ENCODE results near the gene PNPLA7. TPM values are rescaled to one million over a fixed set of nuclear protein-coding genes. Genes with fewer than 3 reads are reported as not detected.

PNPLA7 gene
- total and polyA plus RNA-seq, 2 of the 13 experiments (the other 11 are each of a cell fraction or from before 2014, with no cell fraction given) = 0.42 to 1.5 TPM

GRCh38 chr9:137459152-137459600 is 91.0 kb downstream of the PNPLA7 start, which contains the start of gene NSMF (continued):
- TF ChIP-seq ZNF574 (CRISPR knock-in tag; IDR thresholded peaks at IDR 0.05) (0 out of 2 replicates have a peak, but pooled peaks have one; percentile 9), HOXA5 (CRISPR knock-in tag; IDR thresholded peaks at IDR 0.05) (no peak), SP5 (CRISPR knock-in tag; IDR thresholded peaks at IDR 0.05; ENCODE audit: borderline replicate concordance, low read depth) (peak; percentile 34; the same call in 1 of the 2 replicates), ZNF430 (CRISPR knock-in tag; IDR thresholded peaks at IDR 0.05) (peak; percentile 63; the same call in 1 of the 2 replicates), ATF5 (CRISPR knock-in tag; IDR thresholded peaks at IDR 0.05; ENCODE audit: low read depth) (no peak)

GRCh38 chr9:137458194-137459151 is 91.7 kb downstream of the PNPLA7 start:
- POLR2A ChIA-PET = interaction anchor here (0.6 to 1.9 kb wide), 9 partner anchors 9 to 1096 kb away, joined by 3 to 12 read pairs (median 3); partner anchors contain the start of genes ENTPD8, EXD3, NOXA1 and TUBB4B
- ATAC-seq (no peak), DNase-seq (ENCODE audit: low spot score) (no peak), FAIRE-seq (no peak)
- in situ Hi-C loops (cut with HindIII; ENCODE audit: extremely low pct_ligation_motif_present, low pct_unique_long_range_greater_than_20kb) = no loop called here
- intact Hi-C loops (cut with micrococcal nuclease; ENCODE audit: unreplicated experiment) = no loop called here
- Histone ChIP-seq H3K27me3 (ENCODE audit: control insufficient read depth in 1 of 2, insufficient read depth in 2 of 2, low read length in 2 of 2) (no peaks in the 10 kb centered on the region), H3K36me3 (replicated peaks in 1 of 2; ENCODE audit: control insufficient read depth in 1 of 2, insufficient read depth in 2 of 2, low read length in 2 of 2) (peaks cover 4 to 22% of the 10 kb centered on the region in 2 experiments; a peak in 4 of 5 replicates), H3K4me3 (replicated peaks in 1 of 3; ENCODE audit: insufficient read depth in 1 of 3, low read depth in 2 of 3, low read length in 3 of 3) (peak overlapping the region; percentile 68 to 95 (median 95)), H2AFZ (ENCODE audit: low read length) (no peak overlapping the region), H3K9me3 (ENCODE audit: low read length) (no peaks in the 10 kb centered on the region), H3K4me2 (ENCODE audit: low read depth, low read length) (peak overlapping the region; percentile 96), H3K27ac (ENCODE audit: extremely low read length, insufficient read depth, low read length) (peak overlapping the region; percentile 99), H4K20me1 (ENCODE audit: insufficient read depth, low read length) (peaks cover 11% of the 10 kb centered on the region; the same call in 1 of the 2 replicates), H3K79me2 (ENCODE audit: insufficient read depth, low read length) (peaks cover 31% of the 10 kb centered on the region), H3K4me1 (ENCODE audit: insufficient read depth, low read length) (peaks cover 79% of the 10 kb centered on the region), H3K9ac (ENCODE audit: insufficient read depth, low read depth, low read length) (peak overlapping the region; percentile 97)
- no CpG with 5 or more reads among the region's 88 CpGs for WGBS (ENCODE audit: low lambda C conversion rate)
- BruUV-seq (replicated peaks) = no TSS peak
- CTCF ChIA-PET (ENCODE audit: low intra/inter-chr PET ratio, low total read pairs) = no interaction called here
- TF ChIP-seq ZMAT3 (CRISPR knock-in tag; conservative IDR thresholded peaks at IDR 0.05) (no peak), ZNF354B (CRISPR knock-in tag; IDR thresholded peaks at IDR 0.05) (no peak), HOXA9 (CRISPR knock-in tag; IDR thresholded peaks at IDR 0.05; ENCODE audit: borderline replicate concordance) (no peak), MXD1 (CRISPR knock-in tag; IDR thresholded peaks at IDR 0.05) (peak; percentile 61; the same call in 1 of the 2 replicates), USF2 (IDR thresholded peaks at IDR 0.05; ENCODE audit: low read depth, low read length) (no peak), USF2 (CRISPR knock-in tag; IDR thresholded peaks at IDR 0.05; ENCODE audit: borderline replicate concordance) (no peak), POGK (CRISPR knock-in tag; conservative IDR thresholded peaks at IDR 0.05) (0 out of 2 replicates have a peak, but pooled peaks have one; percentile 50)

Measured in HepG2 (cell line).